ENCODE results near the gene KANSL1. TPM values are rescaled to one million over a fixed set of nuclear protein-coding genes. Genes with fewer than 3 reads are reported as not detected.
A peak's percentile ranks its signal among the peaks of the same experiment; 100 is the strongest.
"Not testable (repeated sequence)": the region's sequence is repeated elsewhere in the genome, so short reads cannot be mapped to it uniquely, and the experiment has no call there.

Gene KANSL1, protein sequence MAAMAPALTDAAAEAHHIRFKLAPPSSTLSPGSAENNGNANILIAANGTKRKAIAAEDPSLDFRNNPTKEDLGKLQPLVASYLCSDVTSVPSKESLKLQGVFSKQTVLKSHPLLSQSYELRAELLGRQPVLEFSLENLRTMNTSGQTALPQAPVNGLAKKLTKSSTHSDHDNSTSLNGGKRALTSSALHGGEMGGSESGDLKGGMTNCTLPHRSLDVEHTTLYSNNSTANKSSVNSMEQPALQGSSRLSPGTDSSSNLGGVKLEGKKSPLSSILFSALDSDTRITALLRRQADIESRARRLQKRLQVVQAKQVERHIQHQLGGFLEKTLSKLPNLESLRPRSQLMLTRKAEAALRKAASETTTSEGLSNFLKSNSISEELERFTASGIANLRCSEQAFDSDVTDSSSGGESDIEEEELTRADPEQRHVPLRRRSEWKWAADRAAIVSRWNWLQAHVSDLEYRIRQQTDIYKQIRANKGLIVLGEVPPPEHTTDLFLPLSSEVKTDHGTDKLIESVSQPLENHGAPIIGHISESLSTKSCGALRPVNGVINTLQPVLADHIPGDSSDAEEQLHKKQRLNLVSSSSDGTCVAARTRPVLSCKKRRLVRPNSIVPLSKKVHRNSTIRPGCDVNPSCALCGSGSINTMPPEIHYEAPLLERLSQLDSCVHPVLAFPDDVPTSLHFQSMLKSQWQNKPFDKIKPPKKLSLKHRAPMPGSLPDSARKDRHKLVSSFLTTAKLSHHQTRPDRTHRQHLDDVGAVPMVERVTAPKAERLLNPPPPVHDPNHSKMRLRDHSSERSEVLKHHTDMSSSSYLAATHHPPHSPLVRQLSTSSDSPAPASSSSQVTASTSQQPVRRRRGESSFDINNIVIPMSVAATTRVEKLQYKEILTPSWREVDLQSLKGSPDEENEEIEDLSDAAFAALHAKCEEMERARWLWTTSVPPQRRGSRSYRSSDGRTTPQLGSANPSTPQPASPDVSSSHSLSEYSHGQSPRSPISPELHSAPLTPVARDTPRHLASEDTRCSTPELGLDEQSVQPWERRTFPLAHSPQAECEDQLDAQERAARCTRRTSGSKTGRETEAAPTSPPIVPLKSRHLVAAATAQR (N-terminal part only)
- 39.6 TPM for polyA plus RNA-seq (ENCODE audit: insufficient read length)

- peak; percentile 95 for DNase-seq
These were observed at the start of gene KANSL1 for GRCh38 chr17:46193151-46193625. TSS of gene KANSL1 (minus strand) at chr17:46193429. CDS start at chr17:46172143, 21,286 bp downstream.

- DNase-seq: not testable (repeated sequence)
These were observed 38.1 kb upstream of the KANSL1 start for GRCh38 chr17:46231359-46231758.

DNA sequence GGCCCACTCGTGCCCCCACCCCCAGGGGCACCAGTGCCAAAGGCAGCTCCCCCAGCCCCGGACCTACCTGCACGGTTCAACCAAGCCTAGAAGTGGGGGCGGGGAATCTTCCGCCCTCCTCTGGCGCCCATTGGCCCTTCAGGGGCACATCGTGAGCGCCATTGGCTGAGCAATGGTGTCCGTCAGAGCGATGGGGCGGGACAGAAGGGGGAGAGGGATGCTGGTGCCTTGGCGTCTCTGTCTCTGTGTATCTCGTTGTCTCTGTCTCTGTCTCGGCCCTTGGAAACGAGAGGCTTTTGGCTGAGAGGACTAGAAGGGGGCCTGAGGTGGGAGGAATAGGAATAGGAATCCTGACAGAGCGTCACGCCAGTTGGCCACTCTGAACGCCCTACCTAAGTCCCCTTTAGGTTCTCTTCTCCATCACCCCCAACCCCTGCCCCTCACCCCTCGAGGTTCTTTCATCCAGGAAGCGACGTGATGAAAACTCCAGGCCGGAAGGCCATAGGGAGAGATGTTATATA lies 32.1 kb upstream of the KANSL1 start:
- DNase-seq: peak; percentile 90

GRCh38 chr17:46224864-46225263 lies 31.6 kb upstream of the KANSL1 start:
- DNase-seq: not testable (repeated sequence)

DNA sequence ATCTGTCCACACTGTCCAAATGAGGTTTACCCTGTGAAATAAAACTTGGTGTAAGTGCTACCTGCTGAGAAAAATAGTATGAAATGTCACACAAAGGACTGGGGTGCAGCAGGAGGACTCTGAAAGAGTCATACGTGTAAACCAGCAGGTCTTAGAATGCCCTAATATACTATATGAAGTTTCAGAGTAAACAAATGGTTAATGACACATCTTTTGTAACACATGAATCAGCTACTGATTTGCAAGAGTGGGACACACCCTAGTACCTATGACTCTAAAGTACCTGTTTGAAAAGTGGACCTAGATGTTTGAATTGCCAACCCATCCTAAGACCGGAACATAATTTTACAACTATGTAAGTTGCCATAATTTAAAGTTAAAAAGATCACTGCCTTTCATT lies 29.8 kb upstream of the KANSL1 start:
- DNase-seq: not testable (repeated sequence)

GRCh38 chr17:46216682-46217081 lies 23.5 kb upstream of the KANSL1 start:
- no peak for DNase-seq

GRCh38 chr17:46212634-46213435 lies 19.6 kb upstream of the KANSL1 start:
- peak; percentile 87 for DNase-seq

DNA sequence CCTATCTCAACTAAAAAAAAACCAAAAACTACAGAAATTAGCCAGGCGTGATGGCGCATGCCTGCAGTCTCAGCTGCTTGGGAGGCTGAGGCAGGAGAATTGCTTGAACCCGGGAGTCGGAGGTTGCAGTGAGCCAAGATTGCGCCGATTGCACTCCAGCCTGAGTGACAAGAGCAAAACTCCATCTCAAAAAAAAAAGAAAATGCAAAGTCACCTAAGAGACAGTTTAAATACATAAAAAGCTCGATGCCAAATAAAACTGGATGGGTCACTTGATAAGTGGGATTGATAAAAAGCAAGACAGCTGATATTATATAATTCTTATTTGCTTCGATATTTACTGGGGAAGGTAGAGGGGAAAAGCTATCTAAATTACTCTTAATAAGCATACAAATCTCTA lies 15.8 kb upstream of the KANSL1 start:
- DNase-seq: no peak

DNA sequence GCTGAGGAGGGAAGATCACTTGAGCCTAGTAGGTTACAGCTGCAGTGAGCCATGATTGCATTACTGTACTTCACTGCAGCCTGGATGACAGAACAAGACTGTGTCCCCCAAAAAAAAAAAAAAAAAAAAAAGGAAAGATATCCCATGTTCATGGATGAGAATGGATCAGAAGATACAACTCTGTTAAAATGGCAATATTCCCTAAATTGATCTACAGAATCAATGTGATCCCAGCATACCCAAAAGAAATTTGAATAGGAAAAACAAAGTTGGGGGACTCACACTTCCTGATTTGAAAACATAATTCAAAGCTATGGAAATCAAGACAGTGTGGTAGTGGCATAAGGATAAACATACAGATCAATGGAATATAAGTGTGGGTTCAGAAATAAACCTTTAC lies 12.7 kb upstream of the KANSL1 start:
- no peak for DNase-seq

DNA sequence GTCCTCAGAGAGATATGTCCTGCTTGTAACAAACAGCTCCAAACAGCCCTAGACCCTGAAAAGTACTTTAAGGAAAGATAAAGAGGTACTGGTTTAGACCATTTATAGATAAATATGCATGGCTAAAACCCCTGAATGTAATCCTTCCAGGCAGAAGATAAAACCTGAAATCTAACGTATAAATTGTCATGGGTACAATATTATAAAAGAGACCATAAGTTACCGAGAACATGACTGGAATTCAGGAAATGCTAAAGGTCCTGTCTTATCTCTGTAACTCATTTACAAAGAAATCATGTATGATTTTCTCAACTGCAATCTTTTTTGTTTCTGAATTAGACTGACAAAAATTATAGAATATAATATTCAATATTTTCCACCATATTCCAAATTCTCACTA lies 9.2 kb upstream of the KANSL1 start:
- DNase-seq: no peak

- DNase-seq: no peak
These were observed 8.3 kb upstream of the KANSL1 start for GRCh38 chr17:46201491-46201890.

GRCh38 chr17:46200197-46200596 lies 7.0 kb upstream of the KANSL1 start:
- no peak for DNase-seq

- DNase-seq: no peak
These were observed 6.2 kb upstream of the KANSL1 start for GRCh38 chr17:46199379-46199778.

GRCh38 chr17:46198233-46198632 lies 5.0 kb upstream of the KANSL1 start:
- DNase-seq: no peak

DNA sequence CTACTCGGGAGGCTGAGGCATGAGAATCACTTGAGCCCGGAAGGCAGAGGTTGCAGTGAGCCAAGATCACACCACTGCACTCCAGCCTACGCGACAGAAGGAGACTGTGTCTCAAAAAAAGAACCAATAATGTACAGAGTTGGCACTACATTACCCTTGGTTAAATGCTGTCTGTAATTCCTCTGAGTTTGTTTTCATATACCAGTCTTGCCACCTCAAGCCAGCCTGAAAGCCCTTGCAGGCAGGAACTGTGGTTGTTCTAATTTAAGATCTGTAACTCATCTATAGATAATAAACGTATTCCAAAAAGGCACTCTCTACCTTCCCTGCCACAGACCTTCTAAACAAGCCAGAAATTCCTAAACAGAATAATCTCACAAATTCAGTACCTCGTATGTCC lies 4.3 kb upstream of the KANSL1 start:
- DNase-seq: no peak

GRCh38 chr17:46195939-46196716 lies 2.9 kb upstream of the KANSL1 start:
- no peak for DNase-seq

- DNase-seq: no peak
These were observed 2.1 kb upstream of the KANSL1 start for GRCh38 chr17:46195217-46195855.

DNA sequence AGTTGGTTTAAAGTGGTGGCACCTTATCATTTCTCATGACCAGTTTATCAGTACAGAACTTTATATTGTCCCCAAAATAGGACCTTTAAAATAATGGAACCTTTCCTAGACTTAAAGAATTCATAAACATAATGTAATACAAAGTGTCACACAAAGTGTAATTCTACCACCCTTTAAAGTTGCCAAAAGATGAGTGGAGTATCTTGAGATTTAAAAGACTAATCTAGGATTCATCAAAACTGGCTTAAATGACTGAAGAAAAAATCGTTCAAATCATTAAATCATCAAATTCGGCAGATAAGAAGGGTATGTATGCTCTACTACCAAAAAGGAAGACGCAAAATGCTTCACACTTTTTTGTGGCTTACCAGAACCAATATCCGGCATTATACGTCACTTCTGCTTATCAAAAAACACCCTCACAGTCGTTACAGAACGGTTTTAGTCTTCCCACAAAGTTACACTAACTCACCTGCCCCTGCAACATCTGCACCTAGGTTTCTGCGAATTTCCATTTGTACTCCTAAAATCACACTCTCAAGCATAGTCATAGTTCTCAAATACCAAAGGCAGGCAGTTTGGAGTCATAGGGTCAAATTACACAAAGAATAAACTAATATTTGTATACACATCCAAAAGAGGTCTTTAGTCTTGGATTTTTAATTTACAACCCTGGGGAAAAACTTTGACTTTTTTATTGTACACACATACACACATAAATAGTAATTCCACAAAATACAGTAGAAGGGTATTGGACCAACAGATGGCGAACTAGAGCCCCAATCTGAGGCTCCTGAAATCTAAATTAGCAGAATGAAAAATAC lies 1.4 kb upstream of the KANSL1 start:
- DNase-seq: peak; percentile 39

- DNase-seq: peak; percentile 96
These were observed 580 bp upstream of the KANSL1 start for GRCh38 chr17:46193626-46194392.
